Pons (tissue), 1 donor: ENCODE measurements around the gene TMEM30A.
A peak's percentile ranks its signal among the peaks of the same experiment; 100 is the strongest.

Experiments
- DNase-seq: peaks from one replicate; pipeline ENCODE4 v3.0.0-alpha.2; 2016; ENCODE audit warnings: low spot score

TMEM30A gene

DNA sequence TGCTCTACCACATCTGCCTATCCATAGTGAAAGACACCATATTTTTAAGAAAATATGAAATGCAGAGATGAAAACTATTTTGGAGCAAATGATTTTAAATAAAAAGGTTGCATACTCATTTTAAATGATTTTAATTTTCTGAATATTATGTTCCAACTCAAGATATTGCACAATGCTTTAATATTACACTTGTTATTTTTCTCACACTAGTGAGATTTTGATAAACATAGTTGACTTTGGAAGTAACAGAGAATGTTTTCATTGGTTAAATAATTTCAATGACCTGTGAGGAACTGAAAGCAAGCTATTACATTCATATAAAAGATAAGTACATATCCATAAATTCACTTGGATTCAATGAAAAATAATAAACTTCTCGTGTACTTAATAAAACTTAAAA is 7.2 kb upstream of the TMEM30A start:
- no peak for DNase-seq

DNA sequence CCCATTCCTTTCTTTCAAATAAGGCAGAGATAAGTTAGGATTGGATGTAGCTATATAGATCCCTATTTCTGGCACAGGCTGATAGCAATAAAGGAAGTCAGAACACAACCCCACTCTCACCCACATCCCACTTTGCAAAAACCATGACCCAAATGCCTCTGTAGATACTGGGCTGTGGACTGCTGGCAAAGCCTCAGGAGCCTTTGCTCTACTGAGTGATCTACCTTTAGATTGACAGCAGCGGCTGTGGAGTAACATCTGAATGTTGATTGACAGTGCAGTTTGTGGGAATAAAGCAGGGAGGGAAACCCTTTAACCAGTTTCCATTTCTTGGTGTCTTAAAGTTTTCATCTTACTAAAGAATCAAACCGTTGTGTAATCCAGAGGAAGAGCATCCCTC is 6.7 kb upstream of the TMEM30A start:
- no peak for DNase-seq

DNA sequence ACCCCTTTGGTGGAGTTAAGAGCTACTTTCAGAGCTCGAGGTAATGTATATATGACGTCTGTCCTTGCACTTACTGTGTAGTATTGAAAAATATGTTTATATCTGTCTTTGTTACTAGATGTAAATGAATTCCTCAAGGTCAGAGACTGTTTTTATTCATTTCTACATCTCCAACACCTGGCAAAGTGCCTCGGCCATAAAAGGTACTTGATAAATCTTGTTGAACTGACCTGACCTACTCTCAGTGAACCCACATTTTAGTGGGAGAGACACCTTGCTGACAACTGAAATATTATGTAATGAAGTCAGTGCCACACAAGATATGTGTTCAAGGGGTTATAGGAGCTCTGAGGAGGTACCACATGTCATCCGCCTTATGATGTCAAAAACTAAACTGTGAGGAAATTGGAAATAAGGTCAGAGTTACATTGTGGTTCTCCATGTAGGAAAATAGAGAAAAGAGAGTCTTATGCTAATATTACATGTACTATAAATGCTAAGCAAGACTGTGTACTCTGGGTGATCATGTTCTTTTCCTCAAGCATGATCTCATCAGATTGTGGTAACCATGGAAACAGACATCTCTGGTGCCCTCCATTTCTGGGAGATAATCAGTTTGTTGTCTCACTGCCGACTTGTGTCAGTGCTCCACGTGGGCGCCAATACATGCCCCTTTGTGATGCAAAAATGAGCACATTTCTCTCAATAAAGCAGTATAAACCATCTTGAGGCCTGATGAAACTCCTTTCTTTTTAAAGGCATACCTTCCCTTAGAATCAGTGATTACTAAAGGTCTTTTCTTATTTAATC is 5.7 kb upstream of the TMEM30A start:
- peak; percentile 94 for DNase-seq

DNA sequence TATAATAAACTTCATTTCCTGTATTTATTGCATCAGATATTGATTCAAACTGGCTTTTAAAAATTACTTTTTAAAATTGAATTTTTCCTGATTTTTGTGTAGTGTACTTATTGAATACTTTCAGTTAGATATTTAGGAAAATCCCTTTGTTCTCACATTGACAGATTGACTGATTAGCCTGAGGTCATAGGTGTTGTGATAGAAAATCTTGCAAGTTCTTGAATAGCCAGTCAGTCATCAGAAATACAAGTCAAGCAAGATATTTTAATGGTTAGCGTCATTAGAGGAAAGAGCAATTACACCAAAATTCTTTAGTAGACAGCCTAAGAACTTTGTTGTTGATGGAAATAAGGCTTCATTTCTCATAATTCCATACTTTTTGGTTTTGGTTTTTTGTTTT is 3.4 kb upstream of the TMEM30A start:
- DNase-seq = no peak

GRCh38 chr6:75287424-75287823 is 2.8 kb upstream of the TMEM30A start:
- no peak for DNase-seq

- no peak for DNase-seq
These were observed 2.4 kb upstream of the TMEM30A start for GRCh38 chr6:75286955-75287354.

DNA sequence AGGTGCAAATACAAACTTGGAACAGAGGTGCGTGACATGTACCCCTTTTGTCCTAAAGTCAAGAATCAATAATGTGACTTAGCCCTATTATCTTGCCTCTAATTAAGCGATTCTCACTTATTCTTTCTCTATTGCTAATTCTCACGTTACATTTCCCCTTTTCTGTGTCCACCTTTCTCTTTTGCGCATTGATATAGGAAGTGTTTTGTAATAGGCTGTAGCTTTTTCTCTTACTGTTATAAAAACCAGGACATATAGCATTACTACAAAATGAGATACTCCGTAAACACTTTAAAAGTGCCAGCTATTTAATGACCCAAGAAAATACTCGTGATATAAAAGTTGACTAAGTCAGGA is 669 bp upstream of the TMEM30A start:
- no peak for DNase-seq

GRCh38 chr6:75283907-75284631 is 523 bp downstream of the TMEM30A start:
- no peak for DNase-seq

GRCh38 chr6:75282706-75283105 is 1.9 kb downstream of the TMEM30A start:
- DNase-seq = no peak

- no peak for DNase-seq
These were observed 2.9 kb downstream of the TMEM30A start for GRCh38 chr6:75281653-75282052.

DNA sequence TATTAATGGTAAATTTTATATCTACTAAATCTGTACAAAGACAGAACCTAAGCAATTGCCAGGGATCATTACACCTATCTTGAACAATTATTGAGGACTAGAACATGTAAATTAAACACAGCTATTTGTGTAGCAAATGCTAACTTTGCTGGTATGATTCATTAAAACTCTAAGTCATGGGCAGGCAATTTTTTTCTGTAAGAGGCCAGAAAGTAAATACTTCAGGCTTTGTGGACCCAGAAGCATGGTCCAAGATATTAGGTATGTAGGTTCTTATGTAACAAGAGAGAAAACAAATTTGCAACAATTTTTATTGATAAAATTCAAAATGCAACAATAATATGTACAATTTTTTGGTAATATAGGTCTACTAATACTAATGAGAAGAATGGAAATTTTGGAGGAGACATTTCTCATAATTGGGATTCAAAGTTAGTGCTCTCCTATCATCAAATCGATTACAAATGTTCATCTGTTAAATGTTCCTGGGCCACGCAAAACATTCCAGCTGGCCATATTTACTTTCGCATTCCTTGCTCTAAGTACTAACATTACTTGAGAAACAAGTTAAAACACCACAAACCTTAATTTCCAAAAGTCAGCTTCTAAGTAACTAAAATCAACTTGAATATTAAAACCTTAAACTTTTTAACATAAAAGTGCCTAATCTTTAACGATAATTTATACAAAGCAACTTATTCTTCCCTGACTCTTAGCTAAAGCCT is 4.3 kb downstream of the TMEM30A start:
- no peak for DNase-seq

DNA sequence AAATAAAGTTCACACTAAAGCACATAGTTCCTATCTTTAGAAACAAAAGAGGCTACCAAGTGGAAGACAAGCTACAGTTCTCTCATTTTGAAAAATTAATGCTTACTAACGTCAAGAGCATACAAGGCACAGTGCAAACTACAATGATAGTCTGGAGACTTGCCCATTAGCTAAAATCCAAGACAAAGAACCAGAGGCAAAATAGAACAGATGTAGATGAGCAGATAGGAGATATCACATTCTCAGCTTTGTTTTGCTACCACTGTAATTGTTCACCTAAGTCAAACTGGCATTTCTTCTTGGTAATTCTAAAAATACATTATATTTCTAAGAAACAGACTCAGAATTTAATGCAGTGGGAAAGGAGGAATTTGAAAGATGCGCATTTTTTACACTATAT is 5.2 kb downstream of the TMEM30A start:
- DNase-seq = no peak

- DNase-seq = no peak
These were observed 6.0 kb downstream of the TMEM30A start for GRCh38 chr6:75278474-75279077.

GRCh38 chr6:75275067-75275466 is 9.5 kb downstream of the TMEM30A start:
- no peak for DNase-seq

- DNase-seq = no peak
These were observed 11.6 kb downstream of the TMEM30A start for GRCh38 chr6:75273009-75273408.

DNA sequence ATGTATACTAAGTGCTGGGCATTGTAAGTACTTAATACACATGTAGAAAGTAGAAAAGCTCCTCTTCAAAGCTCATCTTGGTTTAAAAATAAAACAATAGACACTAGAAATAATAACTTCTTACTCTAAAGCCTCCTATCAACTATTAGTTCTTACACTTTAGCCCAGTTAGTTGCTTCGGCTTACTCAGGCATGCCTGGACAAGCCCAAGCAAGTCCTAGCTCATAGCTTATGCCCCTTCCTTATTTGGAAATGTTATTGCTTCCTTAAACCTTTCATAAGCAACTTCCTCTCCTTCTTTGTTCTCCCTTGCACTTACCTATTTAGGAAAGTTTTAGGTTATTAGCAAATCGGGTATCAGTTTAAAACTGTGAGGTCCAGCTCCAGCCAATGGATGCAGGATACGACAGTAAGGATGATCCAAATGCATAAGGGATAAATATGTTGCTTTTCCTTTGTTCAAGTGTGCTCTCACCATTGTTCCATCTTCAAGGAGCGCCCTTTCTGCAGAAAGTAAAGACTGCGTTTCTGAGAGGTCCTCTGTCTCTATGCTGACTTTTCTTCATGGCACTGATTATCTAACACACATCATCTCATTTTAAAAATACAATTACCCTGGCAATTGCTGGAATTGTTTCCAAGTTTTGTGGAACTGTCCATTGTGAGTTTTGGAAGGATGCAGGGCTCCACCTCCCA is 12.3 kb downstream of the TMEM30A start:
- no peak for DNase-seq

- no peak for DNase-seq
These were observed 15.6 kb downstream of the TMEM30A start for GRCh38 chr6:75268988-75269354.

- no peak for DNase-seq
These were observed 16.2 kb downstream of the TMEM30A start for GRCh38 chr6:75268121-75268987.

DNA sequence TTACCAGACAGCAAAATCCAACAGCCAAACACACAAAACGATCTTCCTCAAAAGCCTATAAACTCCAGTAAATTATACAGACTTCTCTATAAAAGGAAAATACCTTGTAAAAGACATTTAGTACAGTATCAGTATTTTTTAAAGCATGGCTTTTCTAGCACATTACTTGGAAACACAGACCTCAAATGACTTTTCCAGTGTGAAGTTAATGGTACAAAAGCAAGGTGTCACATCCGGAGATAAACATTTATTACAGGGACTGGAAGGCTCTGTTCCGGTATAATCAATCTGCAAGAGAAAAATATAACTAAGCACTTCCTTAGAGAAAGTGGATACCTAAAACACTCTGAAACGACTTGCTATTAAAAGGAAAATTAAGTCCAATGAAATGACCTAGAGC is 17.1 kb downstream of the TMEM30A start:
- no peak for DNase-seq

DNA sequence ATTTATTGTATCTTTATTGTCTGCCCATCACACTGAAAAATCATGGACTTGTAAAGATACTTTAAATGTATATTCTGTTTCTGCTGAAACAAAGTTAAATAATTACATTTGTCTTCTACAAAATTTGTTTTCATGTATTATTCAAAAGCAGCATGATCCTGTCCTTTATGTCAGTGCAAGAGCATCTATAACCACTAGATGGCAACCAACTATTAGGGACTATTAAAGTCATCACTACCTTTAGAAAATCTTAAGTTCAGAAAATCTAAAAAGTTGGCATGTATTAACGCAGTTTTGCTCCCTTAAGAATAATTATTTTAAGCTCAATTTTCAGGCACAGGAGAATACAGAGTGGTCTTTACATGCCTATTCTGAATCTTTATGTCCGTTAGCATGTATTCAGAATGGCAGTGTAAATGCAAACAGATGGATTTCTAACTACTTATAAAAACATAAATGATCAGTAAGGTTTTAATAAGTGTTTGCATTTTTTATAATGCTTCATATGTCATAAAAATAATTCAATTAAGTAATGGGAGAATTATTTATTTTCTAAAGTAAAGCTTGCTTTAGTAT is 17.8 kb downstream of the TMEM30A start:
- DNase-seq = peak; percentile 75

- no peak for DNase-seq
These were observed 21.2 kb downstream of the TMEM30A start for GRCh38 chr6:75263401-75263750.
